ENCODE measurements around the gene RENBP. TPM values are rescaled to one million over a fixed set of nuclear protein-coding genes. Genes with fewer than 3 reads are reported as not detected.

The RENBP gene
- total RNA-seq, 1 experiment from 2014 or later = 7.1 TPM

DNA sequence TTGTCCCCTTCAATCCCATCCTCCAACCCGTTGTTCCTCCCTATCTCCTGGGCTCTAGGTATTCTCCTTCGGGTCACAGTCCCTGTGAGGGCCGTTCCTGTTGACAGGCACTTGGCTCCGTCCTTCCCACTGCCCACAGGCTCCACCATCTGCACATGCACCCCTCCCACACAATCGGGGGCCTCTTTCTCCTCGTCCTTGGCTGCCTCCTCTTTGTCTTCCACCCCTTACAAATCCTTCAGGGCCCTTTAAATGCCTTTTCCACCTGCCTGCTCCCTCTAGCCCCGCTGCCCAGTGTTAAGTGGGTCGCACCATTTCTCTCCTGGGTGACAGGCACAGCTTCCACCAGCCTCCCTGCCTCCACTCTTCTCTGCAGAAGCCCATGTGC lies 42.7 kb downstream of the RENBP start:
- DNase-seq = peak; percentile 22
- Histone ChIP-seq H3K79me2 (ENCODE audit: insufficient read depth, low read length) (no peaks in the 10 kb centered on the region), H2BK120ac (ENCODE audit: low read depth, low read length, poor library complexity, severe bottlenecking) (no peak overlapping the region), H3K27me3 (ENCODE audit: insufficient read depth, low read length) (no peaks in the 10 kb centered on the region), H3K9ac (ENCODE audit: extremely low read depth, insufficient read length, low read length) (no peak overlapping the region), H3K4me2 (ENCODE audit: insufficient read depth, insufficient read length, low read length) (no peak overlapping the region), H2BK12ac (ENCODE audit: insufficient read length, low read depth, low read length) (no peak overlapping the region), H2AFZ (ENCODE audit: low read length) (no peak overlapping the region), H3K4ac (ENCODE audit: low read depth, low read length) (no peak overlapping the region), H2BK5ac (ENCODE audit: insufficient read length, low read length) (no peak overlapping the region), H3K27ac (ENCODE audit: insufficient read length, low read depth, low read length) (no peak overlapping the region), H3K14ac (ENCODE audit: insufficient read depth, low read length) (no peak overlapping the region), H3K4me1 (ENCODE audit: insufficient read depth, low read length) (no peaks in the 10 kb centered on the region), H3K23me2 (ENCODE audit: insufficient read length, low read depth, low read length, poor library complexity, severe bottlenecking) (no peaks in the 10 kb centered on the region), H3K18ac (ENCODE audit: insufficient read length, low read depth, low read length) (no peak overlapping the region), H2AK5ac (ENCODE audit: insufficient read length, low read length) (no peak overlapping the region), H3T11ph (ENCODE audit: low read length) (no peak overlapping the region), H3K23ac (ENCODE audit: insufficient read length, low read depth, low read length) (no peak overlapping the region), H4K91ac (ENCODE audit: insufficient read length, low read depth, low read length) (no peak overlapping the region), H4K5ac (ENCODE audit: insufficient read length, low read depth, low read length) (no peak overlapping the region), H2BK20ac (ENCODE audit: low read depth, low read length, poor library complexity, severe bottlenecking) (no peak overlapping the region), H2BK15ac (ENCODE audit: low read depth, low read length) (no peak overlapping the region), H3K9me3 (ENCODE audit: control insufficient read depth, low read depth, low read length) (peaks cover 10% of the 10 kb centered on the region), H4K8ac (replicated peaks; ENCODE audit: insufficient read length, low read depth, low read length) (no peak overlapping the region), H3K56ac (ENCODE audit: insufficient read length, low read depth, low read length) (no peak overlapping the region), H4K20me1 (ENCODE audit: control insufficient read depth, insufficient read depth, insufficient read length) (no peaks in the 10 kb centered on the region), H3K79me1 (ENCODE audit: insufficient read depth, low read depth, low read length, poor library complexity, severe bottlenecking) (no peaks in the 10 kb centered on the region)
- Mint-ChIP-seq H3K27ac (peak overlapping the region in 1 of 3 experiments; percentile 56; a peak in 1 of 7 replicates), H3K4me1 (peaks cover 5 to 22% of the 10 kb centered on the region in 2 experiments), H3K4me3 (peak overlapping the region in 1 of 2 experiments; percentile 26; a peak in 1 of 5 replicates), H3K36me3 (ENCODE audit: insufficient read depth in 1 of 3, low read depth in 3 of 3) (peaks cover 0 to 8% (median 3%) of the 10 kb centered on the region in 3 experiments; a peak in 3 of 7 replicates), H3K27me3 (ENCODE audit: low read depth) (peaks cover 4% of the 10 kb centered on the region; the same call in 1 of the 2 replicates), H3K9me3 (peaks cover 66% of the 10 kb centered on the region in 2 experiments)
- TF ChIP-seq, protein P1, sequence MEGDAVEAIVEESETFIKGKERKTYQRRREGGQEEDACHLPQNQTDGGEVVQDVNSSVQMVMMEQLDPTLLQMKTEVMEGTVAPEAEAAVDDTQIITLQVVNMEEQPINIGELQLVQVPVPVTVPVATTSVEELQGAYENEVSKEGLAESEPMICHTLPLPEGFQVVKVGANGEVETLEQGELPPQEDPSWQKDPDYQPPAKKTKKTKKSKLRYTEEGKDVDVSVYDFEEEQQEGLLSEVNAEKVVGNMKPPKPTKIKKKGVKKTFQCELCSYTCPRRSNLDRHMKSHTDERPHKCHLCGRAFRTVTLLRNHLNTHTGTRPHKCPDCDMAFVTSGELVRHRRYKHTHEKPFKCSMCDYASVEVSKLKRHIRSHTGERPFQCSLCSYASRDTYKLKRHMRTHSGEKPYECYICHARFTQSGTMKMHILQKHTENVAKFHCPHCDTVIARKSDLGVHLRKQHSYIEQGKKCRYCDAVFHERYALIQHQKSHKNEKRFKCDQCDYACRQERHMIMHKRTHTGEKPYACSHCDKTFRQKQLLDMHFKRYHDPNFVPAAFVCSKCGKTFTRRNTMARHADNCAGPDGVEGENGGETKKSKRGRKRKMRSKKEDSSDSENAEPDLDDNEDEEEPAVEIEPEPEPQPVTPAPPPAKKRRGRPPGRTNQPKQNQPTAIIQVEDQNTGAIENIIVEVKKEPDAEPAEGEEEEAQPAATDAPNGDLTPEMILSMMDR (conservative IDR thresholded peaks at IDR 0.05) = no peak
- no CpG with 5 or more reads among the region's 8 CpGs for WGBS (ENCODE audit: extremely low coverage, insufficient read length, low lambda C conversion rate)
